HG03558 (cell line): Measurements from ENCODE around the gene PLCL2.

ENCODE experiments used
- ATAC-seq: cut with Tn5 transposase; IDR thresholded peaks from one replicate; pipeline ENCODE4 v1.9.1; 2021; ENCODE audit warnings: moderate number of reproducible peaks; ENCODE audit not compliant: unreplicated experiment; ENCODE audit errors: extremely low read depth

PLCL2 gene

GRCh38 chr3:16864610-16865313, 20.0 kb upstream of the PLCL2 start:
- no peak for ATAC-seq

GRCh38 chr3:16865335-16865734, 19.4 kb upstream of the PLCL2 start:
- ATAC-seq: no peak

- ATAC-seq: no peak
Measured at GRCh38 chr3:16866571-16866970, 18.2 kb upstream of the PLCL2 start.

GRCh38 chr3:16868513-16868912, 16.2 kb upstream of the PLCL2 start:
- no peak for ATAC-seq

- ATAC-seq: no peak
Measured at GRCh38 chr3:16869261-16870005, 15.3 kb upstream of the PLCL2 start.

GRCh38 chr3:16871915-16872842, 12.6 kb upstream of the PLCL2 start:
- no peak for ATAC-seq

- no peak for ATAC-seq
Measured at GRCh38 chr3:16873872-16874271, 10.9 kb upstream of the PLCL2 start.

- no peak for ATAC-seq
Measured at GRCh38 chr3:16875876-16876550, 8.7 kb upstream of the PLCL2 start.

- ATAC-seq: no peak
Measured at GRCh38 chr3:16877505-16877904, 7.2 kb upstream of the PLCL2 start.

GRCh38 chr3:16877911-16878310, 6.8 kb upstream of the PLCL2 start:
- ATAC-seq: no peak

GRCh38 chr3:16881896-16882630, 2.7 kb upstream of the PLCL2 start:
- no peak for ATAC-seq

- ATAC-seq: no peak
Measured at GRCh38 chr3:16883057-16883722, 1.6 kb upstream of the PLCL2 start.

- no peak for ATAC-seq
Measured at GRCh38 chr3:16883723-16884083, 1.1 kb upstream of the PLCL2 start.

- no peak for ATAC-seq
Measured at GRCh38 chr3:16884084-16884747, 539 bp upstream of the PLCL2 start.

- no peak for ATAC-seq
Measured at GRCh38 chr3:16885593-16886302, 993 bp downstream of the PLCL2 start.

GRCh38 chr3:16886303-16886683, 1.5 kb downstream of the PLCL2 start:
- ATAC-seq: no peak

- no peak for ATAC-seq
Measured at GRCh38 chr3:16887130-16887529, 2.4 kb downstream of the PLCL2 start.

- ATAC-seq: no peak
Measured at GRCh38 chr3:16888356-16888755, 3.6 kb downstream of the PLCL2 start.
